Endothelial cell of umbilical vein (primary cell): ENCODE results near the gene FLNB.

Experiments
- CTCF ChIP-seq, 2 donors: IDR thresholded peaks; 1 replicate in 1 of 2; 2 replicates in 1 of 2; pipeline ENCODE4 v1.5.1; 2011; ENCODE audit warnings: low read length in 2 of 2, mild to moderate bottlenecking in 2 of 2, moderate library complexity in 2 of 2, control low read depth in 1 of 2, inconsistent platforms in 1 of 2, low read depth in 1 of 2; ENCODE audit not compliant: insufficient read depth in 1 of 2; ENCODE audit errors: extremely low read depth in 1 of 2
- EZH2 ChIP-seq: IDR thresholded peaks from 2 replicates; pipeline ENCODE4 v1.6.1; 2012; ENCODE audit warnings: borderline replicate concordance, low read depth, mild to moderate bottlenecking, moderate library complexity, low read length, inconsistent platforms; ENCODE audit not compliant: severe bottlenecking
- GATA2 ChIP-seq: IDR thresholded peaks from 2 replicates; pipeline ENCODE4 v1.7.0; 2011; ENCODE audit warnings: low read depth, mild to moderate bottlenecking, moderate library complexity, mixed read lengths, low read length; ENCODE audit not compliant: insufficient read length, insufficient read depth
- MAX ChIP-seq: IDR thresholded peaks from 2 replicates; pipeline ENCODE4 v1.6.1; 2011; ENCODE audit not compliant: insufficient read depth, insufficient read length
- POLR2AphosphoS5 ChIP-seq: IDR thresholded peaks from 2 replicates; pipeline ENCODE4 v1.6.1; 2012; ENCODE audit warnings: low read depth, mild to moderate bottlenecking, control low read depth, low read length, moderate library complexity; ENCODE audit not compliant: insufficient read depth

GRCh38 chr3:58025837-58026569 lies 17.8 kb downstream of the FLNB start:
- TF ChIP-seq CTCF (IDR thresholded peaks at IDR 0.05; ENCODE audit: extremely low read depth in 1 of 2, insufficient read depth in 1 of 2, low read depth in 1 of 2, low read length in 2 of 2) = no peak
- no peak for TF ChIP-seq MAX
- TF ChIP-seq POLR2AphosphoS5 = no peak
- TF ChIP-seq EZH2 = no peak
- no peak for TF ChIP-seq GATA2
